GM19193 (cell line): ENCODE data around the gene ZEB2.
A peak's percentile ranks its signal among the peaks of the same experiment; 100 is the strongest.

Source experiments
- POLR2A ChIP-seq: IDR thresholded peaks from 4 replicates; pipeline ENCODE4 v1.6.1; 2011; ENCODE audit not compliant: insufficient read depth, insufficient read length; ENCODE audit errors: extremely low read depth

The ZEB2 gene

DNA sequence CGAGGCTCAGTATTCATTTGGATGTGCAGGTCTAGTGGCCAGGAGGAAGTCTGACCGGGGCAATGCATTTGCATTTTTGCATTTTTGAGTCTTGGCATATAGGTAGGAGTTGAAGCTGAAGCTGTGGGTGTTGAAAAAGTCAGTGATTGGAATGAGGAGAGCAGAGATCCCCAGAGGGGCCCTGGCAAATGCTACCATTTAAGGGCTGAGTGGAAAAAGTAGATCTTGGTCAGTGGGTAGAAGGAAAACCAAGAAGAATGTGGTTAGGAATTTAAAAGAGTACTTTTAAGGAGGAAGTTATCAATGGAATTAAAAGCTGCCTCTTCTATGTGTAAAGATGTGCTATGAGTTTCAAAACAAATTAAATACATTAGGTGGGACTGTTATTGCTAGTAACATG is 143.0 kb downstream of the ZEB2 start:
- no peak for TF ChIP-seq POLR2A

DNA sequence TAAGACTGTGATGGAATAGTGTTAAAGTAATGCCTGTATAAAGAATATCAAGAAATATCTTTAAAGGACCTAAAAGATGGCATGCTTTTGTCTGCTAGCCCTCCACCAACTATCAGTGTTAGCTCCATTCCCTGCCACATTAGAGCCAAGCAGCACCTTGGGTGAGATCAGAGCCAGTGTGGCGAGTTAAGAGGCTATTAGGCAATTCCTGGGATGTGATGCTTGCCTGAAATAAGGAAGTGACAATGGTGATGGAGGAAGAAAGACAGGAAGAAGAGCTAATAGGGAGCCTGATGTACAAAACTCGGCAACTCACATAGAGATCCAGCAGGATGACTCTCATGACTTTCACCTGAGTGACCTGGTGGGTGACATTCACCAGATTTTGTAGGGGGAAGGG is 143.5 kb downstream of the ZEB2 start:
- TF ChIP-seq POLR2A, result no peak

DNA sequence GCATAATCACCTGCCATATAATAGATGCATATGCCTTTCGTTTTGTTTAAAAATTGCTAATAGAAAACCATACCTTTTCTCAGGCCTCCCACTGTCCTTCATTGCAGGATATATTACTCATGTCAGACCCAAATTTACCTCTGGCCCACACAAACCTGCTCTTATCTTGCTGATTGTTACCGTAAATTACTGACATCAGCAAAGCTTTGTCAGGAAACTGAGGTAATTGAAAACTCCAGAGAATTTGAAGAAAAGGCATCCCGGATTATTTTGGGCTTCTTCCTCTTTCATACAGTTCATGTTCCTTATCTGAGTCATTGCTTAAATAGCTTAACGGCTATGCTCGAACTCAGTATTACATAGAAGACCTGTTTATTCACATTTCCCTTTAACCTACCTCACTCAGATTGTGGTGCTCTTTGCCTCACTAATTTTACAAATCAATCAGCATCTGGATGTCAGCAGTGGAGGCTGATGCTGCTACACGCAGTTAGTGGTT is 145.7 kb downstream of the ZEB2 start:
- no peak for TF ChIP-seq POLR2A

DNA sequence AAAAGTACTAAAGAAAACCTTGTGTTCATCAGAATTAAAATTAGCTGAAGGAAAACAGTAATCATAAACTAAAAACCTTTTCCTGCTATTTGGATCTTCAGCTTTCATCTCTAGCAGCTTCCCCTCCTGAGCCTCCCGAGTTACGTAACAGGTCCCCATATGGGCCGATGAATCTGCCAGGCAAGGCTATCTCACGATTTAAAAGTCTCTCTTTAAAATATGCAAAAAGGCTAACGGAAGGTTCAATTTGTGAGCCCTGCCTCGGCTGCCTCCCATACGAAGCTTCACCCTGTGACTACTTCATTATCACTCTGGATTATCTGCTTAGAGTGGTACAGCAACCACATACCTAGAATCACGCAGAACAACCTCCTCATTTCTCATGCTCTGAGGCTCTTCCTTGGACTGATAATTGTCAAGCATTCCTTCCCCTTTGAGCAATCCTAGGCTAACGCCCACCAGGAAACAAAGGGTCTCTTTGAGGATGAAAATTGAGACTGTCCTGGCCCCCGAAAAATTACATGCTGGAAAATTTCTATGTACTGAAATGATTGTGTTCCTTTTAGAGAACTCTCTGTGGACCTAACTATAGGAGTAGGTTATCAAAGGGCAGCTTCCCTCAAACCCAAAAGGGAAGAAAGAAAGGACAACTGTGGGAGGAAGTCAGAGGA is 147.4 kb downstream of the ZEB2 start:
- no peak for TF ChIP-seq POLR2A

DNA sequence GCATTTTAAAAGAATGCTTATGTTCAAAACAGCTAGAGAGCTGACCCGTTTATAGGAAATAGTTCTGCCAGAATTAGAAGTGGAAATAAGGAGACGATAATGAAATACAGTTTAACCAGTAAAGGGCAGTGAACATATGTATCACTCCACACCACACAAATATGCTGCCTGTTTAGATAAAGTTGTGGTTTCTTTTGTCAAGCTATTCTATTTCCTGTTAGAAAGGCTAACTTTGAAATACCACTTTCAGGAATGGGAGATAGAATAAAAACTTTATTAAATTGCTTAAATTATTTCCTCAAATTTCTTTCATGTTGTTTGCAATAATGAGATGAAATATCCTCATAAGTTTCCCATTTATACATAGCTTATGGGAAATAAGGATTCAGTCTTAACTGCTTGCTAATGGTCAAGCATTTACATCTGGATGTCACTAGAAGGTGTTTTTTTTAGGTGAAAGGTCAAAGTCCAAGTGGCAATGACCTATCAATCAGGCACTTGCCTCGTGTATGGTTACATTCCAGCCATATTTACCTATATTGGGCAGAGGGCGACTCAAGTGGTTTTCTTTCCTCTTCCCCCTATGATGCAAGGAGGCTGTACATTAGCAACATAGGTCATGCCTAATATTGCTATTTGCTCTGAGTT is 148.9 kb downstream of the ZEB2 start:
- TF ChIP-seq POLR2A, result no peak

DNA sequence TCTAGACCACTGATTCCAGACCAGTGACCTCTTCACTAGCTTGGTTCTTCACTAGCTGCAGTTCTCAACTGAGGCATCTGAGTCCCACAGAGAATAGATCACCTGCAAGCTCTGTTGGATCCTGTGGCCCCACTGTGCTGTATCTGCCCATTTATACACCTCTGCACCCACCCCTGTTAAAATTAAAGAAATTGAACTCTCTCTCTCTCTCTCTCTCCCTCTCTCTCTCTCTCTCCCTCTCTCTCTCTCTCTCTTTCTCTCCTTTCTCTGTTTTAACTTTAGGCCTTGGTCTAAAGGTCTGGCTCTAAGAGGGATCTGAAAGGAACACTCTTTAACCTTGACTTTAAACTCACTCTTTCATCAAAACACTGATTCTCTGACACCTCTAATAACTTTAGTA is 150.5 kb downstream of the ZEB2 start:
- TF ChIP-seq POLR2A, result no peak

DNA sequence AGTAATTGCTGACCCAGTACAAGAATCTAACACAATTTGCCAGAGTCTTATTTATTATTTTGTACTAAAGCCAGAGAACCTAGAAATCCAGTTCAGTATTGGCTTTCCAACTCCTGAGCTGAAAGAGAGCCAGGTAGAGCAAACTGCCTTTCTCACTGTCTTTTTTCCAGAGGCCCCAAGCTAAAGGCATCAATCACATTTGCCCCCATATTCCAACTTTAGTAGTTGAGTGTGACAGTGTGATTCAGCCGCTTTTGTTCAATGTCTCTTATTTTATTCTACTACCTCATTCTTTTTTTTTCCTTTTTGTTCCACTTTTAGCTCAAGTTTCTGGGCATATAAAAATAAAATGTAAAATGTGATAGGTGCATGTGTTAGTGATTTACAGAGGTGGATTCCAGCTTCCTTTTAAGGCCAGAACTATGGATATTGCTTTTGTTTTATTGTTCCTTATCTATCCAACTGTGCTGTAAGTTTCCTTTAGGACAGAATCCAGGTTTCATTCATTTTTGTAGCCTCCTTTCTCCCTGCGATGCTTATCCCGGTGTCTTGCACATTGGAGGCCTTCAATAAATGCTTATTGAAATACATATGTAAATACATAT is 153.0 kb downstream of the ZEB2 start:
- TF ChIP-seq POLR2A, result no peak

DNA sequence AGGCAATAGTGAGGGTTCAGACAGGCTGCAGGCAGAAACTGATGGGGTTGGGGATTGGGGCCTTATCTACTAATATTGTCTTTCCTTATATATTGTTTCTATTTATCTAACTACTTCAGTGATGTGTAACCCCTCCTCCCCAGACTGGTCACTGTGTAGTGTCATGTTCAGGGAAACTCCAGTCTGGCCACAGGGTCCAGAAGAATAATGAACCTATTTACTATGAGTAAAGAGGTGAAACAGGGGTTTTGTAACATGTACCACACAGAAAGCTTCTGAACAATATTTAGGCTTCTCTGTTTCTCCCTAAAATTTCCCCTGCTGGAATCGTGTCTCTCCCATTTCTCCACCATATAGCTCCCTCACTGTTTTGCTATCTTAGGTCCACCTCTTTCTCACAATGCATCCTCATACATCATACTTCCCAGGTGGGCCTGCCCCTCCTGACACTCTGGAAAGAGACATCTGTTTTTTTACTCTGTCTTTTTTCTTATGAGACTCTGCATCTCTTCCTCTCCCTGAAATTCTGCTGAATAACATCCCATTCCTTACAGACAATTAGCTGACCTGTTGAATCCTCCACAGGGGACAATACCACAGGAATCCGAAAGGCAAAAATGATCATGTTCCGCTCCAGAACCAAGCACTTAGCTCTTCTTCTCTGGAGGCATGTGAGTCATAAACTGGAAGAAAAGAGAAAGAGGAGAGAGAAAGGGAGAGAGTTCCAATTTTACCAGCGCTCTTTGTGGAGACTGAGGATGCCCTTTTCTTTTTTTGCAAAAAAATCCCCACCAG is 154.8 kb downstream of the ZEB2 start:
- no peak for TF ChIP-seq POLR2A

DNA sequence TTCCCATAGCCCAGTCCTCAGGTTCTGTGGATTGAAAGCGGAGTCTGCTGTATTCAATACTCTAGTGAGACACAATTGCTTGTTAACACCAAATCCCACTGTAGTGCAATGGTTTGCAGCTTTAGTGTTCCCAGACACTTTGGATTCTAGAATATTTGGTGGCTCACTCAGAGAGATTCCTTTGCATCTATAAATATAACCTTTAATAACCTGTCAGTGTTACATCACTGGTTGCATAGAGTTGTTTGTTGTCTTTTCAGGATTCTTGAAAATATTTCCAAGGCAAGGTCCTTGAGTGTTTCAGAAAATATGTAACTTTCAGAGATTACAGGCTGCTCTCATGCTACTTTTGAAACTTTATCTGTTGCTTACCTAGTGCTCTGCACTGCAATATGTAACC is 157.5 kb downstream of the ZEB2 start:
- TF ChIP-seq POLR2A, result no peak

DNA sequence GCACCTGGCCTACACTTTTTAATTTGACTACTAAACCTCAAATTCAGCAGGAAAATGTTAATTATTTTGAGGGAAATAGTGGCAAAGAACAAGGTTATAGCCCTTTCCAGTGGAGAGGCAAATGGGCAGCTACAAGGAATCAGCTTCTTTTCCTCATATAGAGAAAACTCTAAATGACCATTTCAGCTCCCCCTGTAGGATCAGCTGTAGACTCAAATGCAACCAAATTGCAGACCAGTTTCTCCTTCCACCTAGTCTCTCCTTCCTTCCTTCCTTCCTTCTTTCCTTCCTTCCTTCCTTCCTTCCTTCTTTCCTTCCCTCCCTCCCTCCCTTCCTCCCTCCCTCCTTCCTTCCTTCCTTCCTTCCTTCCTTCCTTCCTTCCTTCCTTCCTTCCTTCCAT is 158.2 kb downstream of the ZEB2 start:
- TF ChIP-seq POLR2A, result no peak

DNA sequence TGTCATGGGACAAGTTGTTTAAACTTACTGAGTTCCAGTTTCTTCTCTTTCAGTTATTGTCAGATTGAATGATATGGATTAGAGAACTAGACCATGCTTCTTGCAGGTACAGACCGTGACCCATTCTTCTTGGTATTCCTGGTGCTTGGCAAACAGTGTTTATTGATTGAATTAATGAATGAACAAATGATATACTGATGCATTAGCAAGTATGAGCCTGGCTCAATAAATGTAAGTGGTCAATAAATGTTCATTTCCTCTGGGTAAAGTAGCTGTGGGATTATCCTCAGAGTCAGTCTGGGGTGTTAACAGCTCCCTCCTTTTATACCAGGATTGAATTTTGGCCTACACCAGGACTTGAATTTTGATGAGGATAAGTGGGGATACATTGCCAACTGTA is 160.2 kb downstream of the ZEB2 start:
- TF ChIP-seq POLR2A, result no peak

DNA sequence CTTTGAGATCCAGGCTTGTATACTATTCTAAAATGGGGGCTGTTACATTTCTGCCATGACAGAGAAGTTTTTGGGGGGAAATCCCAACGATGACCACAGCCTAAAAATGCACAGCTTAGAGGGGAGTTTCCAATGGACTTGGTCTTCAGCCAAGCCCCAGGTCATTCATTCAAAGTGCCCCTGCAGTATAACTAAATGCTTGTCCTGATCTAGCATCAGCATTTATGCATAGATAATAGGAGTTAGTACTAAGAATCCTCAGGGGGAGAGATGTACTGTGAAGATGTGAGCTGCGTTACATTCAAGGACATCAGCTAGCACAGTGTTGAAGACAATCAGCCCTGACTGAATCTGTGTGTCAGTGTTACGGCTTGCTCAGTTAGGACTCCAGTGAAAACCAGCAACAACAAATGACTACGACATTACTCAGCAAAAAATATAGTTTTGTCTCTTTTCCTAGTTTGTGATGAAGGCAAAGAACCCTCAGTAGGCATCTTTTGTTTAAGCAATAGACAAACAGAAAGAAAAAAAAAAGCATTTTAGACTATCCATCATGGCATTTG is 160.9 kb downstream of the ZEB2 start:
- TF ChIP-seq POLR2A, result peak; percentile 34

DNA sequence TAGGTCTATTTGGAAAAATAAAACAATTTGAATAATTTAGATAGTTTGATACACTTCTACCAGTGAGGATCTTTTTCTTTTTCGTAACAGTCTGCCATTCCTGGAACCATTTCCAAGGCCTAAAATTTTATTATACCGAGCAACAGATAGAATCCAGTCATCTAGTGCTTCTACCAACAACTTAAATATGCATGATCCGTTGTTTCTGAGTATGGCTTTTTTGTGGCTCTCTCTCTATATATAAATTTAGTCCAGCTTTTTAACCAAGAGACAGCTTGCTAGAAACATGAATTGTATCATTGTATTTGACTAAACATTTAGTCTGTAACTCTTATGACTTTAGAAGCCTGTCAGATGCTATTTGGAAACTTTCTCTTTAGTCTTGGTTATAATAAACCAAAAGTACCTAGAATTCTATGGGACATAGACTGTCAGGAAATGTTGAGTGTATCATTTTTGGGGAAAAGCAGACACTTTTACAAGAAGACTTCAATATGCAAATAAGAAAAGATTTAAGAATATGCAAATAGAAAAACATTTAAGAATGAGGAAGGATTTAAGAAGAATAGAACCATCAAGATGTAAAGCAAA is 161.4 kb downstream of the ZEB2 start:
- TF ChIP-seq POLR2A, result no peak

DNA sequence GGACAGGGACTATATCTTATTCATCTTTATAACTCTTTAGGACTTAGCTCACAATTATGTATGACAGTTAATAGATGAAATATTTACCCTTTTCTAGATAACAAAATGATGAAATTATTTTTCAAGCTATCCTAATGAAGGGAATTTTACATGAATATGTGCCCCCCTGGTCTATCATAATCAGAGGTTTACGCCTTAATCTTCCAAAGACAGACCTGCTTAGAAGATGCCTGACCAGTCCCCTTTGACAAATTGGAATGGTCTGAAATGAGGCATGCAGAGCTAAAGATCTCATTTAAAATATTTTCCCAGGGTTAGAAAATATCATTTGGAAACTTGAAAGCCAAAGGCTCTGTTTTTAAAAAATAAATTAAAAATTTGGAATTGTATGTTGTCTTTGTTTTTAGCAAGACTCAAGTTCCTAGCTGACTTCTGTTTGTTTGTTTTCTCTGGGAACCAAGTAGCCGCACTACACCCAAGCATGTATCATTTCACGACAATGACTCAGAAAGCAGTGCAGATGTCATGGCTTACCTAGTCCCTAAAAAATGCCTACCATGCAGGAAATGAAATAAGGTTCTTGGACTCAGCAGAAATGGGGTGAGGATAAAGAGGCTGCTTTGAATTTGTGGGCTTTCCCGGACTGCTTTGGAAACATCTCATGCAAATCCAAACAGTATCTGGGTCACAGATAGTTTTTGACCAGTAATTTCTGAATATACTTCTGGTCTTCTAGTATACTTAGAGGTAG is 162.1 kb downstream of the ZEB2 start:
- no peak for TF ChIP-seq POLR2A

DNA sequence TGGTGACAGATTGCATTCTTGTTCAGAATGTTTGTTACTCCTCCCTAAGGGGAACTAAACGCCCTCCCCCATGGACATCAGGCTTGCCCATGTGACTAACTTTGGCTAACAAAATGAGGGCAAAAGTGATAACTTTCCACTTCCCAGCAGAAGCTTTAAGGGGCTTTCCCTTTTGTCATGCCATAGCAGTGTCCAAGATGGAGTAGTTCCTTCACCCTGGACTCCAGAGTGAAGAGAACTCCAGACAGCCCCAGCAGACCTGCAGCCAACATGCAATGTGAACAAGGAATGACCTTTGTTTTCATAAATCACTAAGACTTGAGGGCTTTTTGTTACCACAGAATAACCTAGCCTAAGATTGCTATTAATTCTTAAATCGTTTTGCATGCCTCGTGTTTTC is 163.5 kb downstream of the ZEB2 start:
- TF ChIP-seq POLR2A, result no peak

DNA sequence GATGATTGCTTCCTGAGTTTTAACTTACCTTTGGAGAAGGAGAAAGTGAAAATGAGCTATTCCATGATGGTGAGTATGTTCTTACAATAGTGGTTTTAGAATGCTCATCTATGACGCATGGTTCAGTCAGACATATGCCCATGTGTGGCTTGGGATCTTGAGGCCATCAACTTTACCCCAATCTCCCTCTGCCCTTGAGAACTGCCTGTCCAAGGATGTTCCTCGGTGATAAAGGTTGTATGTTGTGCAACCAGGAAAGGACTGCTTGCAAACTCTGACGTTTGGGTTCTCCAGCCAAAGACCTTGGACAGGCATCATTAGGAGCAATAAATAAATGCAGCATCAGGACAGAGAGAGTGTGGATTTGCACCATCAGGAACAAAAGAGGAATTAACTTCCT is 165.0 kb downstream of the ZEB2 start:
- no peak for TF ChIP-seq POLR2A
